K562 (cell line): ENCODE data around the gene ERVK3-1. TPM values are rescaled to one million over a fixed set of nuclear protein-coding genes. Genes with fewer than 3 reads are reported as not detected.

ENCODE experiments used
- CC2D1A ChIP-seq: fragments of 450-650 bp; IDR thresholded peaks from 2 replicates; pipeline ENCODE4 v1.6.1; 2017; ENCODE audit warnings: mild to moderate bottlenecking
- CHD7 ChIP-seq: fragments of 200-600 bp; sonication (generic); IDR thresholded peaks from one replicate; pipeline ENCODE4 v1.6.1; 2012; ENCODE audit warnings: mild to moderate bottlenecking, low read depth, low read length, inconsistent platforms
- CUX1 ChIP-seq: fragments of 200-800 bp; sonication (Bioruptor generic); IDR thresholded peaks from 2 replicates; pipeline ENCODE4 v1.6.1; 2016; ENCODE audit warnings: missing genetic modification characterization, missing compliant biosample characterization
- GABPB2 ChIP-seq: fragments of 250-450 bp; sonication (Bioruptor Pico); conservative IDR thresholded peaks from 2 replicates; pipeline ENCODE4 v1.5.1; 2021; ENCODE audit warnings: mild to moderate bottlenecking
- MED1 ChIP-seq: sonication (generic); formaldehyde crosslinking; IDR thresholded peaks from 2 replicates; pipeline ENCODE4 v1.8.1; 2023; ENCODE audit warnings: missing genetic modification reagents, borderline replicate concordance
- NFYB ChIP-seq: IDR thresholded peaks from 2 replicates; pipeline ENCODE4 v1.6.1; 2011; ENCODE audit warnings: mild to moderate bottlenecking, moderate library complexity; ENCODE audit not compliant: insufficient read length; ENCODE audit errors: extremely low read depth
- SIN3A ChIP-seq, 2 experiments: fragments of 150-350 bp in 1 of 2; IDR thresholded peaks; 2 replicates each; pipeline ENCODE4 v1.6.1; 2011 to 2016; ENCODE audit warnings: borderline replicate concordance in 2 of 2, low read depth in 2 of 2, low read length in 2 of 2, mild to moderate bottlenecking in 2 of 2, moderate library complexity in 2 of 2; ENCODE audit not compliant: control insufficient read depth in 1 of 2
- ZNF12 ChIP-seq: sonication (generic); formaldehyde crosslinking; IDR thresholded peaks from 2 replicates; pipeline ENCODE4 v1.4.0; 2020; ENCODE audit warnings: mild to moderate bottlenecking, missing genetic modification reagents
- ZNF133 ChIP-seq: fragments of 250-450 bp; sonication (Bioruptor Pico); IDR thresholded peaks from 2 replicates; pipeline ENCODE4 v1.4.0; 2020; ENCODE audit warnings: mild to moderate bottlenecking
- polyA plus RNA-seq, 8 experiments: library from polyadenylated mRNA; depleted of rRNA in 4 of 8; stranded (reverse) in 5 of 8; unstranded in 3 of 8; fragments of >200 nt; fragmentation: Nextera tagmentation in 2 of 8; fragmentation: Illumina TruSeq in 1 of 8; extraction: Ambion mirVana in 2 of 8; extraction: Trizol in 1 of 8; gene quantifications; 2 replicates each; pipeline versions ENCODE4 v1.2.1 to v1.2.3, GENCODE V29; 2011 to 2014; ENCODE audit warnings: inconsistent platforms in 1 of 8, missing spikeins in 1 of 8
- total RNA-seq, 7 experiments: library from RNA; depleted of rRNA in 6 of 7; stranded (reverse); fragments of >200 nt in 6 of 7; fragmentation: Illumina TruSeq in 2 of 7; extraction: Trizol in 2 of 7; gene quantifications; 2 replicates each; pipeline versions ENCODE4 v1.2.1 to v1.2.3, GENCODE V29; 2011 to 2021; ENCODE audit warnings: low replicate concordance in 1 of 7

The ERVK3-1 gene
- total and polyA plus RNA-seq, 9 of the 15 experiments (the other 6 are each of a cell fraction or from before 2014, with no cell fraction given), result 87.6 to 299 (median 119) TPM

- TF ChIP-seq NFYB (no peak), ZNF12 (CRISPR knock-in tag) (no peak), GABPB2 (CRISPR knock-in tag) (no peak; the same call in 1 of the 2 replicates), CC2D1A (no peak), CHD7 (no peak), ZNF133 (CRISPR knock-in tag) (peak; percentile 2; the same call in 1 of the 2 replicates), MED1 (no peak), SIN3A (IDR thresholded peaks at IDR 0.05; ENCODE audit: borderline replicate concordance in 2 of 2, control insufficient read depth in 1 of 2, low read depth in 2 of 2, low read length in 2 of 2) (peak in 1 of 2 experiments; percentile 45; a peak in 2 of 4 replicates), CUX1 (CRISPR knock-in tag) (no peak)
Measured at GRCh38 chr19:58279042-58279924, 25.9 kb upstream of the ERVK3-1 start (continued).
